D341Med (cell line): ENCODE data around the gene ABCC3.
"Not testable (repeated sequence)": the region's sequence is repeated elsewhere in the genome, so short reads cannot be mapped to it uniquely, and the experiment has no call there.

Experiments
- DNase-seq: peaks from one replicate; pipeline ENCODE4 v3.0.0; 2012; ENCODE audit warnings: low spot score

Gene ABCC3

DNA sequence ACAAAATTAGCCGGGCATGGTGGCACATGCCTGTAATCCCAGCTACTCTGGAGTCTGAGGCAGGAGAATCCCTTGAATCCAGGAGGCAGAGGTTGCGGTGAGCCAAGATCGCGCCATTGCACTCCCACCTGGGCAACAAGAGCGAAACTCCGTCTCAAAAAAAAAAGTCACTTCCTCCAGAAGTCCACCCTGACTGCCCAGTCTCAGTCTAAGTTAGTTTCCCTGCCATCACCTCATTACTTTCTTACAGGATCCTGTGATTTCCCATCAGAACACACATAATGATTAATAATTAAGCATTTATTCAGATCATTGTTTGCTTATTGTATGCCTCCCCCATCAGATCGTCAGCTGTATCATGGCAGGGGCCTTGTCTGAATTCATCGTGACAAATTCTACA, 31.6 kb downstream of the ABCC3 start:
- no peak for DNase-seq

GRCh38 chr17:50667259-50668024, 32.8 kb downstream of the ABCC3 start:
- no peak for DNase-seq

GRCh38 chr17:50668025-50668837, 33.5 kb downstream of the ABCC3 start:
- no peak for DNase-seq

DNA sequence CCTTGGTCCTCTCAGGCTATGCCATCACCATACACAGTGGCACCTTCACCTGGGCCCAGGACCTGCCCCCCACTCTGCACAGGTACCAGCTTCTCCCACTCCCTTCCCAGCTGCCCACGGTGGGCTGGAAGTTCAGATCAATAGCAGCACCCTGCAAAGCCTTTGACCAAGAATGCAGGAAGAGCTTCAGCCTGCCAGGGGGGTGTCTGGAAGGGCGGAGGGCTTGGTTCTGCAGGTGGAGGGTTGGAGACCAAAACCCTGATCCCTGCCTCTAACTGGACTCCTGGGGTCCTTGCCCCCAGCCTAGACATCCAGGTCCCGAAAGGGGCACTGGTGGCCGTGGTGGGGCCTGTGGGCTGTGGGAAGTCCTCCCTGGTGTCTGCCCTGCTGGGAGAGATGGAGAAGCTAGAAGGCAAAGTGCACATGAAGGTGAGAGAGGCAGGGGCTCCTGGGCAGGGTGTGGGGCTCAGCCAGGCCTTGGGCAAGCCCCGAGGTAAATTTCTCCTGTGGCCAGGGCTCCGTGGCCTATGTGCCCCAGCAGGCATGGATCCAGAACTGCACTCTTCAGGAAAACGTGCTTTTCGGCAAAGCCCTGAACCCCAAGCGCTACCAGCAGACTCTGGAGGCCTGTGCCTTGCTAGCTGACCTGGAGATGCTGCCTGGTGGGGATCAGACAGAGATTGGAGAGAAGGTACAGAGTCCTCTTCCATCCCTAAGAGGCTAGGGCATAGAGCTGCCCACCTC, 34.3 kb downstream of the ABCC3 start:
- no peak for DNase-seq

- DNase-seq = no peak
Observed at GRCh38 chr17:50672071-50672470, 37.4 kb downstream of the ABCC3 start.

GRCh38 chr17:50672831-50673551, 38.3 kb downstream of the ABCC3 start:
- peak; percentile 43 for DNase-seq

GRCh38 chr17:50675190-50675589, 40.5 kb downstream of the ABCC3 start:
- DNase-seq = peak; percentile 22

DNA sequence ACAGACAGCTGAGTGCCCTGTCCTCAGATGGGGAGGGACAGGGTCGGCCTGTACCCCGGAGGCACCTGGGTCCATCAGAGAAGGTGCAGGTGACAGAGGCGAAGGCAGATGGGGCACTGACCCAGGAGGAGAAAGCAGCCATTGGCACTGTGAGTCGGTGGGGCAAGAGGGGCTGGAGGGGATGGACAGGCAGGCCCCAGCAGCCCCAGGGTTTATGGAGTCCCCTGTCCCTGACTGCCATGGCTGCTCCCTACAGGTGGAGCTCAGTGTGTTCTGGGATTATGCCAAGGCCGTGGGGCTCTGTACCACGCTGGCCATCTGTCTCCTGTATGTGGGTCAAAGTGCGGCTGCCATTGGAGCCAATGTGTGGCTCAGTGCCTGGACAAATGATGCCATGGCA, 40.9 kb downstream of the ABCC3 start:
- peak; percentile 40 for DNase-seq

GRCh38 chr17:50676065-50676975, 41.6 kb downstream of the ABCC3 start:
- DNase-seq = peak; percentile 39

DNA sequence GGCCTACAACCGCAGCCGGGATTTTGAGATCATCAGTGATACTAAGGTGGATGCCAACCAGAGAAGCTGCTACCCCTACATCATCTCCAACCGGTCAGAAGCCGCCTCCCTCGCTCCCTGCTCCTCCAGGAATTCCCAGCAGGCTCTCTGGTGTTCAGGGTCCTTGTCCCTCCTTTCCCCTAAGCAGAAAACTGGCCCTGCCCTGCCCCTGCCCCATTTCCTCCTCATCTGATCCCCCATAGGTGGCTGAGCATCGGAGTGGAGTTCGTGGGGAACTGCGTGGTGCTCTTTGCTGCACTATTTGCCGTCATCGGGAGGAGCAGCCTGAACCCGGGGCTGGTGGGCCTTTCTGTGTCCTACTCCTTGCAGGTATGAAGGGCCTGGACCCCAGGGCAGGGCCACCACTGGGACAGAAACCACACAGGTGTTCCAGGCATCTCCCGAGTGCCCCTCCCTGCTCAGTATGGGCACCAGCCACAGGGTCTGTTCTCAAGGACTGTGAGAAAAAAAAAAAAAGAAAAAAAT, 43.2 kb downstream of the ABCC3 start:
- peak; percentile 22 for DNase-seq

DNA sequence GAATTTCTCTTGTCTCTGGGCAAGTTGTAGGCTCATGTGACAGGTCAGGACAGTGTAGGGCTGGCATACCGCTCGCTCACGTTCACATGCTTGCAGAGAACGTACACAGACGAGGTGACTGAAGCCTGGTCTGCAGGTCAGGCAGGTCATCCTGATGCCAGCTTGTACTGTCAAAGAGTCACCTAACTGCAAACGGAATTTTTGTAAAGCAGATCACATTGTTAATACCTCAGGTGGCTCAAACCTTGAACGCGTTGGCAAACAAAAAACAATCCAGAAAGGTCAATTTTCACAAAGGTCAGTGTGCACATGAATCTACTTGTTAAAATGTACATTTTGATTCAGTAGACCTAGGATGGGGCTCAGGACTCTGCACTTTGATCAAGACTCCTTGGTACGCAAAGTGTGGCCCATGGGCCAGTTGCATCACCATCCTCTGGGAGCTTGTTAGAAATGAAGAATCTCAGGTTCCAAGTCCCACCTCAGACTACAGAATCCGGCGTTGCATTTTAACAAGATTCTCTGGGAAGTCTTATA, 44.4 kb downstream of the ABCC3 start:
- DNase-seq = no peak

- peak; percentile 26 for DNase-seq
Observed at GRCh38 chr17:50680126-50680525, 45.4 kb downstream of the ABCC3 start.

DNA sequence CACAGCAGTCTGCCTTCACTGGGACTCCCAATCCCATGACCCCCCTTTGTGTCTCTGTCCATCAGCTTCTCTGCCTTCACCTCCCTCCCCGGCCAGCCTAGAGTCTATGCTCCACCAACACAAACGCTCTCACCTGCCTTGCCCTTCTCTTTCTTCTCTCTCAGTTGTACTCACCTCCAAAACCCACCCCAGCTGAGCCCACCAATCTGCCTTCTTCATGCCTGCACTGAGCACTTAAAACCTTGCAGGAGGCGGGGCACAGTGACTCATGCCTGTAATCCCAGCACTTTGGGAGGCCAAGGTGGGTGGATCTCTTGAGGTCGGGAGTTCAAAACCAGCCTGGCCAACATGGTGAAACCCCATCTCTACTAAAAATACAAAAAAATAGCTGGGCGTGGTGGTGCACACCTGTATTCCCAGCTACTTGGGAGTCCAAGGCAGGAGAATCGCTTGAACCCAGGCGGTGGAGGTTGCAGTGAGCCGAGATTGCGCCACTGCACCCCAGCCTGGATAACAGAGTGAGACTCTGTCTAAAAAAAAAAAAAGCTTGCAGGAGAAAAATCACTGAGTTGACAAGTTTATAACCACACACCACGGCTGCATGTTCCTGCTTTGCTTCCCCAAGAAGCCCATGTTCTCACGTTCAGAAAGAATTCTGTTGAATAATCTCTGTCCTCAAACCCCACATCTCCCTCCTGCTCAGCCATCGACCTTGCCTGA, 46.0 kb downstream of the ABCC3 start:
- DNase-seq = not testable (repeated sequence)

DNA sequence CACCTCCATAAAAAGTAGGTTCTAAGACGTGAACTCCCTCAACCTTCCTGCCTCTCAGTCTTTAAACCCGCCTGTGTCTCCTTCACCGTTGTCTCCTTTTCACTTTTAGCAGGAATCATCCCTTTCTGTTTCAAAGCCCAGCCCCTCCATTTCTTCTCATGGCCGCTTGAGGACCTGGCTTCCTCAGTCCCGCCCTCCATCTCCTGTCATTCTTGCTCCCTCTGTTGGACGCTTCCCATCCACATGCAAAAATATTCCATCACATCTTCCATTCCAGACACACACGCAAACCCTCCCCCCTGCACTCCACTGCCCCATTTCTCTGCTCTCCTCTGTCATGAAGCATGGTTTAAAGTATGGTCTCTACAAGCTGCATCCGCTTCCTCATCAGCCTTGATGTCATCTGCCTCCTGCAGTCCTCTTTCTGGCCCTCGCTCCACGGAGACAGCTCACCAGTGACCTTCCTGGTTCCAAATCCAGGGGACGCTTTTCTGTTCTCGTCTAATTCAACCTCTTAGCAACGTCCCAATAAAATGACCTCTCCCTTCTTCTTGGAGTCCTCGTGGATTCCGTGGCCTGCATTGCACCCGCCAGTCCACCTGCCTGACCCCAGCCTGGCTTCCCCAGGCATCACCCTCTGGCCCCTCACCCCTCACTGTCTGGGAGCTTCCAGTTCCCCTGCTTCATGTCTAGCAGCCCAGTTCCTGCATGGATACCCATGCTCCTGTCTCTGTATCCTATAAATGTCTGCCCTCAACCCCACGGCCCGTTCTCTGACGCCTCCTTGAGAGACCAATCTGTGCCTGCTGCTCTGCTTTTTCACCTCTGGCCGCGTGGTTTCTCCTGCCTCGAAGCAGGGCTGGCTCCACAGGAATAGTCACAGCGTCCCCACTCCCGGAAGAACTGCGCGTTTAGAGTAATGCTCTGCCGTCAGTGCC, 46.9 kb downstream of the ABCC3 start:
- DNase-seq = peak; percentile 88

GRCh38 chr17:50682441-50682840, 47.8 kb downstream of the ABCC3 start:
- no peak for DNase-seq

- DNase-seq = no peak
Observed at GRCh38 chr17:50682938-50683337, 48.3 kb downstream of the ABCC3 start.

DNA sequence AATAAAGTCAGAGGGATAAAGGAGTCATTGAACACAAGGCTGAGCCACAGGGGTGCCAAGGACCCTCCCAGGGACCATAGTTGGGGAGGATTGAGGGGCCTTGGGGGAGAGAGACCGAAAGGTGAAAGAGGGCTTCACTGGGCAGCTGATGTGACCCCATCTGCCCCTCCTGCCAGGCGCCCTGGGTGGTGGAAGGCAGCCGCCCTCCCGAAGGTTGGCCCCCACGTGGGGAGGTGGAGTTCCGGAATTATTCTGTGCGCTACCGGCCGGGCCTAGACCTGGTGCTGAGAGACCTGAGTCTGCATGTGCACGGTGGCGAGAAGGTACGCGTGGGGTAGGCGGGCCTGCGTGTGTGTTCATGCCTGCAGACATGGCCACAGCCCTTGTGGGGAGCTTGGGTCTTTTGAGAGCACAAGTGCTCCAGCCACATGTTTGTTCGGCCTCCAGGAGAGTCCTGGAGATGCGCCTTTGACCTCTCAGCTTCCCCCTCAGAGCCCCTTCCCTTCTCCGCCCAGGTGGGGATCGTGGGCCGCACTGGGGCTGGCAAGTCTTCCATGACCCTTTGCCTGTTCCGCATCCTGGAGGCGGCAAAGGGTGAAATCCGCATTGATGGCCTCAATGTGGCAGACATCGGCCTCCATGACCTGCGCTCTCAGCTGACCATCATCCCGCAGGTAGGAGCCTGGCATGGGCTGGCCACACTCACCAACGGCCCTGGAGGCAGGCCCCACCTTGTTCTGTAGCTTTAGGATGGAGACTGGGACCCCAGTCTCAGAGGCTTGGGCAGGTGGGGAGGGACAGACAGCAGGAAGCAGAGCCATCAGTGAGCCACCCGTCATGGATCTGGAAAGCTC, 49.0 kb downstream of the ABCC3 start:
- DNase-seq = peak; percentile 39

GRCh38 chr17:50684288-50684611, 49.6 kb downstream of the ABCC3 start:
- DNase-seq = no peak
